Amniotic epithelial cell (primary cell): ENCODE data around the gene SLC4A1.
A peak's percentile ranks its signal among the peaks of the same experiment; 100 is the strongest.

Experiments
- DNase-seq: peaks from one replicate; pipeline ENCODE4 v3.0.0-alpha.2; 2010; ENCODE audit warnings: low read depth

The SLC4A1 gene

GRCh38 chr17:44220213-44221083 is 47.5 kb downstream of the SLC4A1 start:
- DNase-seq = peak; percentile 54

- peak; percentile 41 for DNase-seq
Observed at GRCh38 chr17:44219616-44220212, 48.2 kb downstream of the SLC4A1 start, which contains the start of gene UBTF. UBTF (minus strand) TSS chr17:44219675; CDS start chr17:44218229, 1,446 bp downstream.

GRCh38 chr17:44219108-44219615 is 48.8 kb downstream of the SLC4A1 start:
- peak; percentile 58 for DNase-seq

GRCh38 chr17:44218344-44219107 is 49.4 kb downstream of the SLC4A1 start:
- peak; percentile 81 for DNase-seq

- DNase-seq = no peak
Observed at GRCh38 chr17:44217738-44218343, 50.1 kb downstream of the SLC4A1 start.

GRCh38 chr17:44216694-44217093 is 51.2 kb downstream of the SLC4A1 start:
- no peak for DNase-seq

- no peak for DNase-seq
Observed at GRCh38 chr17:44216173-44216572, 51.8 kb downstream of the SLC4A1 start.

- no peak for DNase-seq
Observed at GRCh38 chr17:44214896-44215295, 53.0 kb downstream of the SLC4A1 start.

- no peak for DNase-seq
Observed at GRCh38 chr17:44214230-44214494, 53.8 kb downstream of the SLC4A1 start.

GRCh38 chr17:44213403-44214229 is 54.3 kb downstream of the SLC4A1 start:
- no peak for DNase-seq

- DNase-seq = no peak
Observed at GRCh38 chr17:44212507-44213402, 55.2 kb downstream of the SLC4A1 start.

- no peak for DNase-seq
Observed at GRCh38 chr17:44211281-44212265, 56.4 kb downstream of the SLC4A1 start.

GRCh38 chr17:44210342-44211192 is 57.4 kb downstream of the SLC4A1 start:
- DNase-seq = peak; percentile 80

- no peak for DNase-seq
Observed at GRCh38 chr17:44209786-44210341, 58.1 kb downstream of the SLC4A1 start.

GRCh38 chr17:44207743-44208142 is 60.2 kb downstream of the SLC4A1 start:
- no peak for DNase-seq

- DNase-seq = no peak
Observed at GRCh38 chr17:44207319-44207718, 60.6 kb downstream of the SLC4A1 start.

GRCh38 chr17:44206825-44207155 is 61.1 kb downstream of the SLC4A1 start:
- no peak for DNase-seq
